Middle frontal gyrus (tissue), 1 donor: ENCODE measurements around the gene ADSS1.

Experiments
- DNase-seq: peaks from one replicate; pipeline ENCODE4 v3.0.0-alpha.2; 2015; ENCODE audit warnings: low spot score; ENCODE audit errors: extremely low spot score

The ADSS1 gene

DNA sequence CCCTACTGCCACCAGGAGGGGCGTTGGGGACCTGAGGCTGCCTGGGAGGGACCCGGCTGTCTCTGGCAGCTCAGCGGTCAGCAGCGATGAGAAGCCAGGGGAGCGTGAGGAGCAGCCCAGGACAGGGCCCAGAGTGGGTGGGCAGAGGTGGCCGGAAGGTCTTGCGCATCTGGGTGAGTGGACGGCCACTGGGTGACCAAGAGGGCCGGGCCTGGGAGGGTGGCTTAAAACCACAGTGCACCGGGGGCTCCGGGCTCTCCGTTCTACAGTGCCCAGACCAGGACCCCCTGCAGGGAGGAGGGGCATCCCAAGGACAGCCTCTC is 24.6 kb upstream of the ADSS1 start:
- DNase-seq, result no peak

GRCh38 chr14:104700225-104700651 is 23.8 kb upstream of the ADSS1 start:
- no peak for DNase-seq

GRCh38 chr14:104700747-104701217 is 23.2 kb upstream of the ADSS1 start:
- no peak for DNase-seq

DNA sequence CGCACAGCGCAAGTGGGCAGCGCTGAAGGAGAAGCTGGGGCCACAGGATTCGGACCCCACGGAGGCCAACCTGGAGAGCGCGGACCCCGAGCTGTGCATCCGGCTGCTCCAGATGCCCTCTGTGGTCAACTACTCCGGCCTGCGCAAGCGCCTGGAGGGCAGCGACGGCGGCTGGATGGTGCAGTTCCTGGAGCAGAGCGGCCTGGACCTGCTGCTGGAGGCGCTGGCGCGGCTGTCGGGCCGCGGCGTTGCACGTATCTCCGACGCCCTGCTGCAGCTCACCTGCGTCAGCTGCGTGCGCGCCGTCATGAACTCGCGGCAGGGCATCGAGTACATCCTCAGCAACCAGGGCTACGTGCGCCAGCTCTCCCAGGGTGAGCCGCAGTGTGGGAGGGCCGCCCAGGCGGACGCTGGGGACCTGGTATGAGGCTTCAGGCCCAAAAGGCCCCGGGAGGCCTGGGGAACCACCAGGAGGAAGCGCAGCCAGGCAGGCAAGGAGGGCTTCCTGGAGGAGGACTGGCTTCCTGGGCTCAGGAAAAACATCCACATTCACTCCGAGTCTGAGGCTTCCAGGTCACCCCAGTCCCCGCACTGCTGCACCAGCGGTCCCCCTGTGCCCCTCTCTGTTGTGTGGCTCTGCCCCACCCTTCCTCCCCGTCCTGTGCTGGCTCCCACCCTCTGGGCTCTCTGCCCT is 22.5 kb upstream of the ADSS1 start:
- no peak for DNase-seq

GRCh38 chr14:104702106-104702505 is 21.9 kb upstream of the ADSS1 start:
- DNase-seq, result no peak

- no peak for DNase-seq
These were observed 21.4 kb upstream of the ADSS1 start for GRCh38 chr14:104702673-104703072.

DNA sequence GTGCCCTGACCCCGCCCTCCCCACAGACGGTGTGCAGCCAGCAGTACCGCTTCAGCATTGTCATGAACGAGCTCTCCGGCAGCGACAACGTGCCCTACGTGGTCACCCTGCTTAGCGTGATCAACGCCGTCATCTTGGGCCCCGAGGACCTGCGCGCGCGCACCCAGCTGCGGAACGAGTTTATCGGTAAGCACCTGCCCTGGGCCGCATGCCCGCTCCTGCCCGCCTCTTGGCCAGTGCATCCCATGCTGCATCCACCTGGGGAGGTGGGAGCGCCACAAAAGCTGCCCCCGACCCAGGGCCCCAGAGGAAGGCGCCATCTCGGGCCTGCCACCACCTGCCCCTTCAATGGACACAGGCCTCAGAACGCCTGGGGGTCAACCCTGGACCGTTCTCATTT is 20.8 kb upstream of the ADSS1 start:
- no peak for DNase-seq

GRCh38 chr14:104704252-104704651 is 19.8 kb upstream of the ADSS1 start:
- no peak for DNase-seq

DNA sequence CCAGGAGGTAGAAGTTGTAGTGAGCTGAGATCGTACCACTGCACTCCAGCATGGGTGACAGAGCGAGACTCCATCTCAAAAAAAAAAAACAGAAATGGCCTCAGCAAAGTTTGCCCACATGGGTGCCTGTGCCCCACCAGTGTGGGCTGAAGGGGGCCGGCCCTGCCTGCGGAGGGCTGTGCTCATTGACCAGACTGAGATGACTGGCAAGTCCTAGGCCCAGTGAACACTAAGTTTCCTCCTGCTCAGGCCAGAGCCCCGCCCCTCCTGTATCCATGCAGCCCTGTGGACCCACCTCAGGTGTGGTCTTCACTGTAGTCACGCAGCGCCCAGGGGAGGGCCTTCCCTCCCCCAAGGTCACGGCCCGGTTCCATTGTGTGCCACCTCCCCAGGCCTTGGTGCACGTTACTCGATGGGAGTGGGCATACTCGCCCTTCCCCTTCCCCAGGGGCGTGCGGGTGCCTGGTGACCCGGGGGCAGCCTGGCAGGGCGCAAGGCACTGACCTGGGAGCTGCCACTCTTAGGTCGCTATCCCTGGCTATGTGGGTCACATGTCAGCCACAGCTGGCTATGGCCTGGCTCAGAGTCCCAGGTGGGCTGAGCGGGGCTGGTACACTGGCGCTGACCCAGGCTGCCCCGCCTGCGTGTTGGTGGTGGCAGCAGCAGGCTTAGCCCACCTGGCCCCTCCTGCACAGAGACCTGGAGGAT is 18.5 kb upstream of the ADSS1 start:
- DNase-seq, result no peak

DNA sequence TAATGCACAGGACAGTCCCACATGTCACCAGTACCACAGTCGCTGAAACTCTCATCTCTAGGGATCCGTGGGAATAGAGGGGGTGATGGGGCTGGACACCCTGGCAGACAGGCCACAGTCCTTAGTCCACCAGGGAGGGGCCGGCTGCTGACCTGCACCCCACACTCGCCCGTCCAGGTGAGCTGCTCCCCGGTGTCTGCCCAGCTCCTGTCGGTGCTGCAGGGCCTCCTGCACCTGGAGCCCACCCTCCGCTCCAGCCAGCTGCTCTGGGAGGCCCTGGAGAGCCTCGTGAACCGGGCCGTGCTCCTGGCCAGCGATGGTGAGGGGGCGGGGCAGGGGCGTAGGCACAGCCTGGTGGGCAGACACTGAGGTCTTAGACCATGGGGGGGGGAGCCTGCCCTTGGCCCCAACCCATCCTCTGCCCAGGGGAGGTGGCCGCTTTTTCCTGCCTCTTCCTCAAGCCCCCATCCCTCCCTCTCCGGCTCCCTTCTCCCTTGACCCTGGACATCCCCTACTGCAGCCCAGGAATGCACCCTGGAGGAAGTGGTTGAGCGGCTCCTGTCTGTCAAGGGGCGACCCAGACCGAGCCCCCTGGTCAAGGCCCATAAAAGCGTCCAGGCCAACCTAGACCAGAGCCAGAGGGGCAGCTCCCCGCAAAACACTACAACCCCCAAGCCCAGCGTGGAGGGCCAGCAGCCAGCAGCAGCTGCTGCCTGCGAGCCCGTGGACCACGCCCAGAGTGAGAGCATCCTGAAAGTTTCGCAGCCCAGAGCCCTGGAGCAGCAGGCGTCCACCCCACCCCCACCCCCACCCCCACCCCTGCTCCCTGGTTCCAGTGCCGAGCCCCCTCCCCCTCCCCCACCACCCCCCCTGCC is 17.1 kb upstream of the ADSS1 start:
- no peak for DNase-seq

DNA sequence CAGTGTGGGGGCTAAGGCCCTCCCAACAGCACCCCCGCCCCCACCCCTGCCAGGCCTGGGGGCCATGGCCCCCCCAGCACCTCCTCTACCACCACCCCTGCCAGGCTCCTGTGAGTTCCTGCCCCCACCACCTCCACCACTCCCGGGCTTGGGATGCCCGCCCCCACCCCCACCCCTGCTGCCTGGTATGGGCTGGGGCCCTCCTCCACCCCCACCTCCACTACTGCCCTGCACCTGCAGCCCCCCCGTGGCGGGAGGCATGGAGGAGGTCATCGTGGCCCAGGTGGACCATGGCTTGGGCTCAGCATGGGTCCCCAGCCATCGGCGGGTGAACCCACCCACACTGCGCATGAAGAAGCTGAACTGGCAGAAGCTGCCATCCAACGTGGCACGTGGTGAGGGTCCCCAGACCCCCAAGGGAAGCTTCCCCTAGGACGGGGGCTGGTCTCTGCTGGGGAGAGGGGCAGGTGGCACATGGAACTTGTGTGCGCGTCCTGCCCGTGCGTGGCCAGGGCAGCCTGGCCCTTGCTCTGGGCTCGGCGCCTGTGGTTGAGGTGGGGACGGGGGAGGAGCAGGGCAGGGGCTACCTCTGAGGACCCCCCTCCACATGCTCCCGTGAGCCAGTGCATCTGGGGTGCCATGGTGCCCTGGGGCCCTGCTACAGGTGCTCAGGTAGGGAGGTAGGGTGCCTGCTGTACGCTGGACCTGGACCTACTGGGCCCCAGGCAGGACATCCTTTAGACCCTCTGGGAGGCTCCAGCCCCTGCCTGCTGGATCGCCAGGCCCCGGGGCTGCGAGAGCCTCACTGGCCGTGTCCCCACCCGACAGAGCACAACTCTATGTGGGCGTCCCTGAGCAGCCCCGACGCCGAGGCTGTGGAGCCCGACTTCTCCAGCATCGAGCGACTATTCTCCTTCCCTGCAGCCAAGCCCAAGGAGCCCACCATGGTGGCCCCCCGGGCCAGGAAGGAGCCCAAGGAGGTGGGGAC is 16.1 kb upstream of the ADSS1 start:
- DNase-seq, result no peak

DNA sequence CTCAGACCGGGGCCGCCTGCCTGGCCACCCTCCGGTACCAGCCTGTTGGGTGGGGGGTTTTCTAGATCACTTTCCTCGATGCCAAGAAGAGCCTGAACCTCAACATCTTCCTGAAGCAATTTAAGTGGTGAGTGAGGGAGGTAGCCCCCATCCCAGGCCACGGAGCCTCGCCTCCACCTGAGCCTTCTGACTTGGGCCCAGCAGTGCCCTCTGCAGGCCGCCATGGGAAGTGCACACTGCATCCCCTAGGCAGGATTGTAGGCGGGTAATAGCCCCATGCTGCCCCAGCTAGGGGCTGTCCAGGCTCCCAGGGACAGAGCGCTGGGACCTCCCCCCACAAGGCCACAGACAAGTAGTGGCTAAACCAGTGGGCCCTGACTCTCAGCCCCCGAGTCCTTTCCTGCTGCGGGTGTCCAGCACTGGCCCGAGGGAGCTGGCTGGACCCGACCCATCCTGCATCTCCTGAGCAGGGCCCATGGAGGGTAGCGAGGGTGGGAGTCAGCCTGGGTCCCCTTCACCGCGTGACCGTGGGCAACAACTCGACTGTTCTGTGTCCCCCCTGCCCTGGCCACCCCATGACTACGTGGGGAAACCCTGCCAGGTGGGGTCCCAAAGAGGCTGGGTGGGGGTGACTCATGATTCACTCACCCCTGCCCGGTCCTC is 15.3 kb upstream of the ADSS1 start:
- no peak for DNase-seq

- DNase-seq, result no peak
These were observed 14.5 kb upstream of the ADSS1 start for GRCh38 chr14:104709387-104710039.

- no peak for DNase-seq
These were observed 13.8 kb upstream of the ADSS1 start for GRCh38 chr14:104710071-104710735.

DNA sequence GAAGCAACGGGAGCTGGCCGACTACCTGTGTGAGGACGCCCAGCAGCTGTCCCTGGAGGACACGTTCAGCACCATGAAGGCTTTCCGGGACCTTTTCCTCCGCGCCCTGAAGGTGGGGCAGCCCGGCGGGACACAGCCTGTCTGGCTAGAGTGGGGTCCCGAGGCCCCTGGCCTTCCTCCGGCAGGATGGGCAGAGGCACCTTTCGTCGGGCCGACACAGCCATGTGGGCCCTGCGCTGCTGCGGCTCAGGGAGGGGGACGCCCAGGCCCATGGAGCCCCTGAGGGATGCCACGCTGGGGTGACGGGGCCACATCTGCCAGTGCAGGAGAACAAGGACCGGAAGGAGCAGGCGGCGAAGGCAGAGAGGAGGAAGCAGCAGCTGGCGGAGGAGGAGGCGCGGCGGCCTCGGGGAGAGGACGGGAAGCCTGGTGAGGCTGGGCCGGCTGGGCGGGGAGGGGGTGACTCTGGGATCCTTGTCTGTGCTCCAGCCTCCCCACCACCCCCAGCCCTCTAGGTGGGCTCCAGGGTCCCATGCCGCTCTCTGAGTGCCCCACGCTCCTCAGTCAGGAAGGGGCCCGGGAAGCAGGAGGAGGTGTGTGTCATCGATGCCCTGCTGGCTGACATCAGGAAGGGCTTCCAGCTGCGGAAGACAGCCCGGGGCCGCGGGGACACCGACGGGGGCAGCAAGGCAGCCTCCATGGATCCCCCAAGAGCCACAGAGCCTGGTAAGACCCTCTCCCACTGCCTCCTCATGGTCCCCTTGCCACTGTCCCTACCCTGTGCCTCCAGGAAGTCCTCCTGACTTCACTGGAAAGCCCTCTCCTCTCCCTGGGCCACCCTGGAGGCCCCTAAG is 10.9 kb upstream of the ADSS1 start:
- DNase-seq, result no peak

GRCh38 chr14:104714066-104714465 is 10.0 kb upstream of the ADSS1 start:
- DNase-seq, result no peak

- DNase-seq, result no peak
These were observed 9.3 kb upstream of the ADSS1 start for GRCh38 chr14:104714681-104715080.

DNA sequence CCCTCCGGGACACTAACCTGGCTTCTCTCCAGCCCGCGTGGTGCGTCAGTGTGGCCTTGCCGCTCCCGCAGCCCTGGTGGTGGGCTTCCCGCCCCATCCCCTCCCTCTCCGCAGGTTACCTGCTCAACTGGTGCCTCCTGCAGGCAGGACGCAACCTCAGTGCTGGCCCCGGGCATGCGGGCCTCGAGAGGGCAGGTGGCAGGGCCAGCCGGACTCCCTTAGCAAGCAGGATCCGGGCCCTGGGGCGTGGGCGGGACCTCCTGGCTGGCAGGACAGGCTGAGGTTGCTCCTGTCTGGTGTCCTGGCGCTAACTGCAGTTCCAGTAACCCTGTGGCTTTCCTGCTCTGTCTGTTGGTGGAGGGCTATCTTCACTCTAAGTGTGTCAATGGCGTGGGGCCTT is 8.6 kb upstream of the ADSS1 start:
- DNase-seq, result no peak
